Testis (tissue), 2 donors: Measurements from ENCODE around the gene VOPP1.

Experiments used
- CTCF ChIP-seq, 3 experiments: fragments of 450-650 bp in 2 of 3; fragments of 200-600 bp in 1 of 3; sonication (generic) in 1 of 3; IDR thresholded peaks; one replicate each; pipeline ENCODE4 v1.5.1; 2016 to 2019; ENCODE audit warnings: antibody characterized with exemption in 3 of 3, mild to moderate bottlenecking in 2 of 3, moderate library complexity in 1 of 3
- POLR2A ChIP-seq: fragments of 450-650 bp; IDR thresholded peaks from one replicate; pipeline ENCODE4 v1.6.1; 2017; ENCODE audit warnings: antibody characterized with exemption, mild to moderate bottlenecking, moderate library complexity

GRCh38 chr7:55499591-55499990 is 72.7 kb downstream of the VOPP1 start:
- no peak for TF ChIP-seq CTCF (IDR thresholded peaks at IDR 0.05)
- no peak for TF ChIP-seq POLR2A
